Motor neuron (in vitro differentiated cells): ENCODE data around the gene APOA4. TPM values are rescaled to one million over a fixed set of nuclear protein-coding genes. Genes with fewer than 3 reads are reported as not detected.
A peak's percentile ranks its signal among the peaks of the same experiment; 100 is the strongest.

Experiments used
- ATAC-seq, 8 experiments: fragments of 200-7000 bp; cut with Tn5 transposase; replicated peaks in 6 of 8; 2 replicates each; pipeline ENCODE4 v1.8.0; 2021; ENCODE audit warnings: mild to moderate bottlenecking in 8 of 8, moderate library complexity in 8 of 8
- H3K27ac ChIP-seq, 2 donors: fragments of 250-450 bp; sonication (Bioruptor Pico); 2 replicates each; pipeline ENCODE4 v1.9.0; 2021; ENCODE audit warnings: antibody characterized with exemption in 2 of 2, mild to moderate bottlenecking in 2 of 2, moderate library complexity in 1 of 2
- H3K4me1 ChIP-seq, 2 donors: fragments of 250-450 bp; sonication (Bioruptor Pico); replicated peaks in 1 of 2; 2 replicates each; pipeline ENCODE4 v1.6.1; 2021; ENCODE audit warnings: antibody characterized with exemption in 2 of 2, mild to moderate bottlenecking in 2 of 2, moderate library complexity in 1 of 2
- H3K4me3 ChIP-seq, 5 donors: fragments of 250-450 bp; sonication (Bioruptor Pico); 2 replicates each; pipeline ENCODE4 v1.9.0; 2021; ENCODE audit warnings: antibody characterized with exemption in 5 of 5, mild to moderate bottlenecking in 5 of 5, moderate library complexity in 4 of 5
- WGBS, 10 experiments: fragments of 450-650 bp; shearing (Covaris generic); methylation state at CpG; one replicate each; pipeline ENCODE4 v1.0.0; 2022; 5-methylcytosine and 5-hydroxymethylcytosine counted together
- in situ Hi-C, 9 experiments: fragments of 400-800 bp; cut with MboI; loops; one replicate each; pipeline ENCODE4 v1.15.0; 2021; ENCODE audit warnings: low sequenced_read_pairs in 9 of 9, low pct_unique_long_range_greater_than_20kb in 2 of 9; ENCODE audit not compliant: unreplicated experiment in 9 of 9
- total RNA-seq, 8 experiments: library from RNA; unstranded; fragments of 300-600 nt; gene quantifications; 2 replicates each; pipeline versions ENCODE4 v1.2.3 to v1.2.4, GENCODE V29; 2022

APOA4 gene
- total RNA-seq, 8 experiments from 2014 or later = 0.14 to 0.28 (median 0.24) TPM; not detected in 5

DNA sequence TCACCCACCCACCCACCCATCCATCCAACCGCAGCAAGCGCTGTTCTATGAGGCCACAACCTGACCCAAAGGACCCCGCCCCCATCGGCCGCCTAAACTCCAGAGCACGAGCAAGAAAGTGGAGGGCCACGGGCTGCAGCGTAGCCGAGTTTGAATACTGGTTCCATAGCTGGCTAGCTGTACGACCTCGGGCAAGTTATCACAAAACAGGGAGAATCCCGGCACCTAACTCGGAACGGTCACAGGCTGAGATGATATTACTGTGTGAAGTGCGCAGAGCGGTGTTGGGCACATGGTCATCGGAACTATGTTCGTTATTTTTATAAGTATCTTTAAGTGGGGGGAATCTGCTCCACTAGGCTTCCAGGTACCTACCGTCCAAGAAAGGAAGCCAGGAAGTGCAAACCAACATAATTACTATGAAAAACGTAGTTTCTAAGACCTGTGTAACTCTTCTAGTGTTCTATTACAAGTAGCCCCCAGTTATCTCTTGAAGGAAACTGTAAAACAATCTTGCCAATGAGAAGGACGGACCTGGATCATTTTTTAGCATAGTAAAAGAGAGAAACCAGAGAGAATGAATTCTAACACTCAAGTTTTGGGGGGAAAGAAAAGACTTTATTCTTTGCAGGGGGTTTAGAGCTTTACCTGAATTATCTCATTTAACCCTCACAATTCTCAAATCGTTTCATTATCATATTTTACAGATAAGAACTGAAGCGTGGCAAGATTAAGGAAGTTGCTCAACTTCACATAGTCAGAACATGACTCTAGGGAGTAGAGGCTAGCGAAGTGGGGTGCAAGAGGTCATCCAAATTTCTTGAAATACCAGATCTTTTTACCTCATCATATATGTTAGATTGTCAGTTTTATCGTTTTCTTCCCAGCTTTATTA, 49.7 kb downstream of the APOA4 start:
- peak in 3 of 8 experiments; percentile 55 to 73 (median 56) for ATAC-seq
- Histone ChIP-seq H3K4me3 (peak overlapping the region; percentile 91 to 100 (median 97)), H3K27ac (peak overlapping the region; percentile 77 to 98), H3K4me1 (peaks cover 8 to 15% of the 10 kb centered on the region in 2 donors)
- in situ Hi-C loops = no loop called here
- 14 to 49% (median 24%) methylated on average over 2 to 18 of the region's 25 CpGs for WGBS, 10 experiments

- H3K4me1 ChIP-seq = peaks cover 8 to 15% of the 10 kb centered on the region in 2 donors
- ATAC-seq = peak; percentile 78 to 93 (median 92)
- peak within 1 kb of the TSS; percentile 91 to 100 (median 97) for H3K4me3 ChIP-seq
- 0 to 4% (median 0%) methylated on average over 1 to 30 of the region's 73 CpGs; no CpG with 5 or more reads in 3 of the 10 experiments for WGBS, 10 experiments
- peak within 1 kb of the TSS; percentile 77 to 98 for H3K27ac ChIP-seq
- in situ Hi-C loops = no loop called here
Measured at GRCh38 chr11:116772443-116773202, 50.5 kb downstream of the APOA4 start, which contains the start of gene BUD13. TSS of gene BUD13 (minus strand) at chr11:116772987. CDS start at chr11:116772964, 23 bp downstream.

DNA sequence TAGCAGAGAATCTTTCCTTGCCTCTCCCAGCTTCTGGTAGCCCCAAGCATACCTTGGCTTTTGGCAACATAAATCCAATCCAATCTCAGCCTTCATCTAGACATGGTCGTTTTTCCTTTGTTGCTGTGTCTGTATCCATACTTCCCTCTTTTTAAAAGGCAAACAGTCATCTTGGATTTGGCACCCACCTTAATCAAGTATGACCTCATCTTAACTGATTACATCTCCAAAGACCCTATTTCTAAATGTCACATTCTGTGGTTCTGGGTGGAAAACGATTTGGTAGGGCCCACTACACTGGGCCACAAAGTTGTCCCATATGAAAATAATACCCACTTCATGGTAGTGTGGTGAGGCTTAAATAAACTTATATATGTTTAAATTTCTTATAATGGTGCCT, 51.2 kb downstream of the APOA4 start:
- 0 to 33% (median 4%) methylated on average over 1 to 2 of the region's 2 CpGs; no CpG with 5 or more reads in 4 of the 10 experiments for WGBS, 10 experiments
- H3K4me1 ChIP-seq = peaks cover 8 to 15% of the 10 kb centered on the region in 2 donors
- in situ Hi-C loops = no loop called here
- peak overlapping the region in 1 of 2 donors; percentile 98 for H3K27ac ChIP-seq
- H3K4me3 ChIP-seq = peak overlapping the region; percentile 91 to 100 (median 97)
- ATAC-seq = no peak

Other genes with a start within 250 kb of the APOA4 start
- 10 to 100 TPM in 7 of 8 experiments, 1 to 10 TPM in 1; 5.6 to 26.6 (median 16.6) TPM for gene BUD13, start 50.3 kb downstream of the APOA4 start, total RNA-seq
- 10 to 100 TPM; 22.4 to 43.5 (median 33.0) TPM for gene ZPR1, start 35.3 kb downstream of the APOA4 start, total RNA-seq
- under 1 TPM in 4 of 8 experiments, not detected in 4; 0.09 to 0.62 (median 0.19) TPM for gene APOA5, start 31.4 kb downstream of the APOA4 start, total RNA-seq
- gene APOC3, start 6.6 kb upstream of the APOA4 start, total RNA-seq = not detected
- 1 to 10 TPM in 1 of 8 experiments, under 1 TPM in 5, not detected in 2; 0.29 to 1.9 (median 0.42) TPM for gene APOA1, start 14.3 kb upstream of the APOA4 start, total RNA-seq